D721Med (cell line): Measurements from ENCODE around the gene TEX22.
"Not testable (repeated sequence)": the region's sequence is repeated elsewhere in the genome, so short reads cannot be mapped to it uniquely, and the experiment has no call there.

Experiments used
- DNase-seq: peaks from one replicate; pipeline ENCODE4 v3.0.0; 2011; ENCODE audit warnings: low spot score; ENCODE audit not compliant: insufficient read length
- FAIRE-seq: peaks from 2 replicates; lab custom pipeline; 2011; peaks lifted over from hg19 to GRCh38; lab: Jason Lieb, UNC
- CTCF ChIP-seq: IDR thresholded peaks from 2 replicates; pipeline ENCODE4 v1.5.1; 2012; ENCODE audit warnings: mild to moderate bottlenecking, control low read depth; ENCODE audit not compliant: insufficient read depth; ENCODE audit errors: missing control alignments

The TEX22 gene

GRCh38 chr14:105358943-105359342 is 39.4 kb upstream of the TEX22 start:
- FAIRE-seq (no peak), DNase-seq (no peak)
- TF ChIP-seq CTCF = no peak

GRCh38 chr14:105361412-105361811 is 36.9 kb upstream of the TEX22 start:
- not testable (repeated sequence) for DNase-seq, FAIRE-seq

GRCh38 chr14:105363847-105364708 is 34.3 kb upstream of the TEX22 start:
- no peak for TF ChIP-seq CTCF
- FAIRE-seq (no peak), DNase-seq (peak; percentile 80)

- FAIRE-seq (no peak), DNase-seq (no peak)
Measured at GRCh38 chr14:105365101-105365500, 33.2 kb upstream of the TEX22 start.

GRCh38 chr14:105365681-105366080 is 32.7 kb upstream of the TEX22 start:
- no peak for TF ChIP-seq CTCF
- DNase-seq = no peak
- no peak for FAIRE-seq

More at GRCh38 chr14:105365101-105365500, 33.2 kb upstream of the TEX22 start:
- TF ChIP-seq CTCF = no peak

GRCh38 chr14:105366386-105367074 is 31.8 kb upstream of the TEX22 start:
- no peak for FAIRE-seq
- DNase-seq = no peak

More at GRCh38 chr14:105366386-105367074, 31.8 kb upstream of the TEX22 start:
- TF ChIP-seq CTCF = no peak
